Body of pancreas (tissue), 4 donors: ENCODE data around the gene TNS2. TPM values are rescaled to one million over a fixed set of nuclear protein-coding genes. Genes with fewer than 3 reads are reported as not detected.

Experiments used
- ATAC-seq: fragments of 150-250 bp; one replicate; pipeline ENCODE4 v1.9.1; 2016
- DNase-seq, 4 donors: peaks; one replicate each; pipeline ENCODE4 v3.0.0-alpha.2; 2019
- H3K27ac ChIP-seq, 4 donors: fragments of 200-600 bp; sonication (generic); 1 replicate in 3 of 4; 2 replicates in 1 of 4; pipeline versions ENCODE4 v1.5.1 to v1.6.1; 2016 to 2019; ENCODE audit warnings: mild to moderate bottlenecking in 1 of 4, mixed read lengths in 1 of 4, moderate library complexity in 1 of 4
- H3K27me3 ChIP-seq, 2 donors: fragments of 200-600 bp; sonication (generic); one replicate each; pipeline ENCODE4 v1.6.0; 2016; ENCODE audit warnings: mild to moderate bottlenecking in 1 of 2
- H3K36me3 ChIP-seq, 2 donors: fragments of 200-600 bp; sonication (generic); replicated peaks in 1 of 2; 2 replicates each; pipeline ENCODE4 v1.5.1; 2016; ENCODE audit warnings: low read depth in 2 of 2; ENCODE audit not compliant: insufficient read depth in 1 of 2
- H3K4me1 ChIP-seq: fragments of 200-600 bp; sonication (generic); one replicate; pipeline ENCODE4 v1.6.0; 2016
- H3K4me3 ChIP-seq, 2 donors: fragments of 200-600 bp; sonication (generic); 1 replicate in 1 of 2; 2 replicates in 1 of 2; pipeline ENCODE4 v1.5.1; 2016 to 2019
- H3K9me3 ChIP-seq, 3 donors: fragments of 200-600 bp; sonication (generic); 1 replicate in 2 of 3; 2 replicates in 1 of 3; pipeline ENCODE4 v1.5.1; 2016
- CTCF ChIP-seq, 7 experiments: fragments of 450-650 bp in 4 of 7; fragments of 200-600 bp in 3 of 7; sonication (generic) in 3 of 7; IDR thresholded peaks; one replicate each; pipeline ENCODE4 v1.5.1; 2016 to 2019; ENCODE audit warnings: antibody characterized with exemption in 7 of 7
- POLR2A ChIP-seq, 3 donors: fragments of 450-650 bp; IDR thresholded peaks; one replicate each; pipeline ENCODE4 v1.6.1; 2016; ENCODE audit warnings: antibody characterized with exemption in 3 of 3, mild to moderate bottlenecking in 2 of 3
- WGBS, 2 donors: methylation state at CpG; one replicate each; pipeline ENCODE4 v1.1.5; 2017; 5-methylcytosine and 5-hydroxymethylcytosine counted together
- intact Hi-C: fragments of 100-400 bp; cut with DNase I; formaldehyde crosslinking; loops from one replicate; pipeline ENCODE4 v1.15.1; 2023
- total RNA-seq, 2 donors: library from RNA; depleted of rRNA; stranded (reverse); fragments of >200 nt; gene quantifications; one replicate each; pipeline ENCODE4 v1.1.0, GENCODE V29; 2016

TNS2 gene
- total RNA-seq, 2 donors from 2014 or later: 75.5 to 113 TPM

- TF ChIP-seq CTCF (IDR thresholded peaks at IDR 0.05) (no peak), POLR2A (IDR thresholded peaks at IDR 0.05) (no peak)
- DNase-seq (no peak), ATAC-seq (no peak)
- no peaks in the 10 kb centered on the region for H3K27me3 ChIP-seq
- intact Hi-C loops: no loop called here
- H3K27ac ChIP-seq: peak overlapping the region in 2 of 4 donors; percentile 16 to 98
- peaks cover under 1 to 15% of the 10 kb centered on the region in 2 donors for H3K36me3 ChIP-seq
- 80 to 86% methylated on average over 5 to 7 of the region's 7 CpGs for WGBS, 2 donors
- no peaks in the 10 kb centered on the region for H3K9me3 ChIP-seq
- H3K4me1 ChIP-seq: peaks cover 45% of the 10 kb centered on the region
- no peak overlapping the region for H3K4me3 ChIP-seq
Measured at GRCh38 chr12:53042607-53043454, 7.0 kb upstream of the TNS2 start.

GRCh38 chr12:53044052-53044581 is 5.7 kb upstream of the TNS2 start:
- peaks cover 0 to 10% of the 10 kb centered on the region in 2 donors for H3K36me3 ChIP-seq
- DNase-seq (peak in 3 of 4 donors; percentile 34 to 57 (median 48)), ATAC-seq (no peak)
- WGBS, 2 donors: 51 to 57% methylated on average over 7 to 10 of the region's 10 CpGs
- TF ChIP-seq POLR2A (IDR thresholded peaks at IDR 0.05) (peak in 1 of 3 donors; percentile 30), CTCF (IDR thresholded peaks at IDR 0.05) (no peak)
- H3K27ac ChIP-seq: peak overlapping the region; percentile 95 to 99 (median 98)
- no peaks in the 10 kb centered on the region for H3K27me3 ChIP-seq
- intact Hi-C loops: no loop called here
- H3K4me1 ChIP-seq: peaks cover 49% of the 10 kb centered on the region
- no peak overlapping the region for H3K4me3 ChIP-seq
- H3K9me3 ChIP-seq: no peaks in the 10 kb centered on the region

- H3K36me3 ChIP-seq: peaks cover 0 to 2% of the 10 kb centered on the region in 2 donors
- TF ChIP-seq CTCF (IDR thresholded peaks at IDR 0.05): no peak
- no peak for TF ChIP-seq POLR2A (IDR thresholded peaks at IDR 0.05)
- WGBS, 2 donors: 40 to 46% methylated on average over 4 of the region's 4 CpGs
- H3K9me3 ChIP-seq: no peaks in the 10 kb centered on the region
- intact Hi-C loops: no loop called here
- DNase-seq: peak in 2 of 4 donors; percentile 9 to 17
- no peak for ATAC-seq
- H3K27ac ChIP-seq: peak overlapping the region; percentile 95 to 99 (median 98)
- H3K4me3 ChIP-seq: no peak overlapping the region
- no peaks in the 10 kb centered on the region for H3K27me3 ChIP-seq
- peaks cover 58% of the 10 kb centered on the region for H3K4me1 ChIP-seq
Measured at GRCh38 chr12:53044896-53045695, 4.8 kb upstream of the TNS2 start.

GRCh38 chr12:53045696-53046045 is 4.2 kb upstream of the TNS2 start:
- 20% methylated on average over 5 of the region's 5 CpGs for WGBS, 2 donors
- peak overlapping the region; percentile 95 to 99 (median 98) for H3K27ac ChIP-seq

More at GRCh38 chr12:53045696-53046045, 4.2 kb upstream of the TNS2 start:
- ATAC-seq: no peak
- no peak overlapping the region for H3K4me3 ChIP-seq
- no peaks in the 10 kb centered on the region for H3K36me3 ChIP-seq
- H3K4me1 ChIP-seq: peaks cover 64% of the 10 kb centered on the region
- no peaks in the 10 kb centered on the region for H3K27me3 ChIP-seq
- TF ChIP-seq POLR2A (IDR thresholded peaks at IDR 0.05) (peak in 2 of 3 donors; percentile 46 to 68), CTCF (IDR thresholded peaks at IDR 0.05) (no peak)
- intact Hi-C loops: no loop called here
- DNase-seq: peak in 2 of 4 donors; percentile 19 to 52
- no peaks in the 10 kb centered on the region for H3K9me3 ChIP-seq
